Breast epithelium (tissue), 4 donors: ENCODE measurements around the gene CDC25A. TPM values are rescaled to one million over a fixed set of nuclear protein-coding genes. Genes with fewer than 3 reads are reported as not detected.

Experiments used
- DNase-seq, 2 donors: peaks; one replicate each; pipeline ENCODE4 v3.0.0-alpha.2; 2019; ENCODE audit warnings: low spot score in 2 of 2
- H3K27ac ChIP-seq, 2 donors: fragments of 200-600 bp; sonication (generic) in 1 of 2; one replicate each; pipeline ENCODE4 v1.5.1; 2016 to 2019; ENCODE audit warnings: mild to moderate bottlenecking in 1 of 2
- H3K27me3 ChIP-seq, 2 donors: fragments of 200-600 bp; sonication (generic) in 1 of 2; one replicate each; pipeline versions ENCODE4 v1.5.1 to v1.6.0; 2017 to 2019; ENCODE audit warnings: control low read depth in 1 of 2, mild to moderate bottlenecking in 1 of 2
- H3K36me3 ChIP-seq: fragments of 200-600 bp; one replicate; pipeline ENCODE4 v1.5.1; 2019
- H3K4me1 ChIP-seq, 2 donors: fragments of 200-600 bp; sonication (generic); one replicate each; pipeline ENCODE4 v1.5.1; 2016 to 2019; ENCODE audit warnings: control low read depth in 1 of 2
- H3K4me3 ChIP-seq, 3 donors: fragments of 200-600 bp; sonication (generic); 1 replicate in 2 of 3; 2 replicates in 1 of 3; pipeline ENCODE4 v1.5.1; 2016 to 2019; ENCODE audit warnings: mild to moderate bottlenecking in 3 of 3, moderate library complexity in 2 of 3
- H3K9me3 ChIP-seq, 2 donors: fragments of 200-600 bp; sonication (generic) in 1 of 2; one replicate each; pipeline ENCODE4 v1.5.1; 2016 to 2019; ENCODE audit warnings: control low read depth in 1 of 2
- CTCF ChIP-seq, 3 donors: fragments of 450-650 bp; IDR thresholded peaks; one replicate each; pipeline ENCODE4 v1.5.1; 2016 to 2017; ENCODE audit warnings: antibody characterized with exemption in 3 of 3, mild to moderate bottlenecking in 3 of 3, moderate library complexity in 3 of 3
- POLR2A ChIP-seq: fragments of 450-650 bp; IDR thresholded peaks from one replicate; pipeline ENCODE4 v1.6.1; 2016; ENCODE audit warnings: antibody characterized with exemption, mild to moderate bottlenecking, moderate library complexity
- POLR2AphosphoS5 ChIP-seq, 3 donors: sonication (generic); formaldehyde crosslinking; IDR thresholded peaks; one replicate each; pipeline ENCODE4 v1.6.1; 2017; ENCODE audit warnings: antibody characterized with exemption in 3 of 3
- intact Hi-C: fragments of 100-400 bp; cut with DNase I; formaldehyde crosslinking; loops from one replicate; pipeline ENCODE4 v1.15.1; 2023; ENCODE audit warnings: low total_unique reads
- total RNA-seq, 3 donors: library from RNA; depleted of rRNA; stranded (reverse); fragments of >200 nt; gene quantifications; one replicate each; pipeline ENCODE4 v1.1.0, GENCODE V29; 2016

The CDC25A gene
- total RNA-seq, 3 donors from 2014 or later, result 0.80 to 2.6 (median 1.3) TPM

GRCh38 chr3:48209445-48209844 is 21.2 kb upstream of the CDC25A start:
- intact Hi-C loops, result no loop called here
- Histone ChIP-seq H3K36me3 (no peaks in the 10 kb centered on the region), H3K27me3 (no peaks in the 10 kb centered on the region), H3K9me3 (no peaks in the 10 kb centered on the region), H3K4me3 (no peak overlapping the region), H3K27ac (no peak overlapping the region), H3K4me1 (no peaks in the 10 kb centered on the region)
- no peak for DNase-seq
- no peak for TF ChIP-seq CTCF (IDR thresholded peaks at IDR 0.05)
- no peak for TF ChIP-seq POLR2A
- no peak for TF ChIP-seq POLR2AphosphoS5 (IDR thresholded peaks at IDR 0.05)

GRCh38 chr3:48208076-48208475 is 19.9 kb upstream of the CDC25A start:
- Histone ChIP-seq H3K27ac (no peak overlapping the region), H3K4me1 (no peaks in the 10 kb centered on the region), H3K4me3 (no peak overlapping the region), H3K9me3 (no peaks in the 10 kb centered on the region), H3K36me3 (no peaks in the 10 kb centered on the region), H3K27me3 (no peaks in the 10 kb centered on the region)
- intact Hi-C loops, result no loop called here
- TF ChIP-seq POLR2AphosphoS5 (IDR thresholded peaks at IDR 0.05) (no peak), POLR2A (no peak), CTCF (IDR thresholded peaks at IDR 0.05) (no peak)
- no peak for DNase-seq

- no peaks in the 10 kb centered on the region for H3K36me3 ChIP-seq
- H3K27ac ChIP-seq, result no peak overlapping the region
- DNase-seq, result no peak
- no peak overlapping the region for H3K4me3 ChIP-seq
- intact Hi-C loops, result no loop called here
- no peak for TF ChIP-seq POLR2AphosphoS5 (IDR thresholded peaks at IDR 0.05)
- H3K9me3 ChIP-seq, result no peaks in the 10 kb centered on the region
- H3K27me3 ChIP-seq, result no peaks in the 10 kb centered on the region
- no peaks in the 10 kb centered on the region for H3K4me1 ChIP-seq
These were observed 14.4 kb upstream of the CDC25A start for GRCh38 chr3:48202632-48203031.

GRCh38 chr3:48199117-48199516 is 10.9 kb upstream of the CDC25A start:
- intact Hi-C loops, result no loop called here
- no peaks in the 10 kb centered on the region for H3K27me3 ChIP-seq
- no peak for DNase-seq
- no peaks in the 10 kb centered on the region for H3K36me3 ChIP-seq
- H3K27ac ChIP-seq, result no peak overlapping the region
- no peak for TF ChIP-seq POLR2A
- no peak for TF ChIP-seq POLR2AphosphoS5 (IDR thresholded peaks at IDR 0.05)
- TF ChIP-seq CTCF (IDR thresholded peaks at IDR 0.05), result no peak
- no peaks in the 10 kb centered on the region for H3K4me1 ChIP-seq
- H3K9me3 ChIP-seq, result no peaks in the 10 kb centered on the region
- no peak overlapping the region for H3K4me3 ChIP-seq

- TF ChIP-seq CTCF (IDR thresholded peaks at IDR 0.05) (no peak), POLR2AphosphoS5 (IDR thresholded peaks at IDR 0.05) (no peak), POLR2A (no peak)
These were observed 8.4 kb upstream of the CDC25A start for GRCh38 chr3:48196611-48197010.

More at GRCh38 chr3:48196611-48197010, 8.4 kb upstream of the CDC25A start:
- Histone ChIP-seq H3K4me3 (no peak overlapping the region), H3K36me3 (no peaks in the 10 kb centered on the region), H3K9me3 (no peaks in the 10 kb centered on the region), H3K27me3 (no peaks in the 10 kb centered on the region), H3K27ac (no peak overlapping the region), H3K4me1 (no peaks in the 10 kb centered on the region)
- DNase-seq, result no peak
- intact Hi-C loops, result no loop called here
